Nephron (organoid): ENCODE data around the gene SLC7A4.

ENCODE experiments used
- H3K27ac Mint-ChIP-seq, 3 experiments: 2 replicates each; pipeline ENCODE4 v1.8.0; 2020; ENCODE audit warnings: mixed read lengths in 3 of 3, mild to moderate bottlenecking in 2 of 3, moderate library complexity in 1 of 3
- H3K27me3 Mint-ChIP-seq: 2 replicates; pipeline ENCODE4 v1.8.0; 2021; ENCODE audit warnings: low read depth, mild to moderate bottlenecking, moderate library complexity, mixed read lengths
- H3K36me3 Mint-ChIP-seq: 2 replicates; pipeline ENCODE4 v1.8.0; 2020; ENCODE audit warnings: low read depth, mixed read lengths
- H3K4me1 Mint-ChIP-seq: 2 replicates; pipeline ENCODE4 v1.8.0; 2020; ENCODE audit warnings: mixed read lengths
- H3K4me3 Mint-ChIP-seq, 3 experiments: 2 replicates each; pipeline ENCODE4 v1.8.0; 2020; ENCODE audit warnings: mild to moderate bottlenecking in 3 of 3, mixed read lengths in 3 of 3, moderate library complexity in 2 of 3
- H3K9me3 Mint-ChIP-seq: 2 replicates; pipeline ENCODE4 v1.8.0; 2020; ENCODE audit warnings: mixed read lengths
- CTCF ChIP-seq, 3 experiments: fragments of 200-600 bp; sonication (generic); IDR thresholded peaks; one replicate each; pipeline ENCODE4 v1.5.0; 2021; ENCODE audit warnings: antibody characterized with exemption in 3 of 3; ENCODE audit not compliant: unreplicated experiment in 3 of 3

The SLC7A4 gene

GRCh38 chr22:20996598-20997535 is 35.5 kb downstream of the SLC7A4 start:
- Mint-ChIP-seq H3K36me3 (peaks cover 9% of the 10 kb centered on the region), H3K4me3 (peak overlapping the region in 1 of 3 experiments; percentile 25), H3K27me3 (no peaks in the 10 kb centered on the region), H3K4me1 (peaks cover 9% of the 10 kb centered on the region), H3K9me3 (no peaks in the 10 kb centered on the region), H3K27ac (no peak overlapping the region)
- TF ChIP-seq CTCF (IDR thresholded peaks at IDR 0.05; ENCODE audit: unreplicated experiment in 3 of 3), result no peak

GRCh38 chr22:20996031-20996410 is 36.3 kb downstream of the SLC7A4 start:
- no peak overlapping the region for H3K27ac Mint-ChIP-seq
- H3K27me3 Mint-ChIP-seq, result no peaks in the 10 kb centered on the region
- H3K4me1 Mint-ChIP-seq, result peaks cover 1% of the 10 kb centered on the region
- peak overlapping the region in 1 of 3 experiments; percentile 25 for H3K4me3 Mint-ChIP-seq
- H3K36me3 Mint-ChIP-seq, result peaks cover 9% of the 10 kb centered on the region
- no peaks in the 10 kb centered on the region for H3K9me3 Mint-ChIP-seq
- TF ChIP-seq CTCF (IDR thresholded peaks at IDR 0.05; ENCODE audit: unreplicated experiment in 3 of 3), result no peak

- no peak overlapping the region for H3K27ac Mint-ChIP-seq
- H3K4me3 Mint-ChIP-seq, result no peak overlapping the region
- H3K4me1 Mint-ChIP-seq, result no peaks in the 10 kb centered on the region
- H3K27me3 Mint-ChIP-seq, result no peaks in the 10 kb centered on the region
- H3K9me3 Mint-ChIP-seq, result no peaks in the 10 kb centered on the region
- no peak for TF ChIP-seq CTCF (IDR thresholded peaks at IDR 0.05; ENCODE audit: unreplicated experiment in 3 of 3)
- peaks cover 9% of the 10 kb centered on the region for H3K36me3 Mint-ChIP-seq
Measured at GRCh38 chr22:20995329-20996030, 36.9 kb downstream of the SLC7A4 start.

- no peak overlapping the region for H3K27ac Mint-ChIP-seq
- H3K9me3 Mint-ChIP-seq, result no peaks in the 10 kb centered on the region
- no peaks in the 10 kb centered on the region for H3K27me3 Mint-ChIP-seq
- H3K4me3 Mint-ChIP-seq, result no peak overlapping the region
- TF ChIP-seq CTCF (IDR thresholded peaks at IDR 0.05; ENCODE audit: unreplicated experiment in 3 of 3), result no peak
- no peaks in the 10 kb centered on the region for H3K4me1 Mint-ChIP-seq
- peaks cover 9% of the 10 kb centered on the region for H3K36me3 Mint-ChIP-seq
Measured at GRCh38 chr22:20994902-20995241, 37.5 kb downstream of the SLC7A4 start.

- no peaks in the 10 kb centered on the region for H3K4me1 Mint-ChIP-seq
- no peak overlapping the region for H3K4me3 Mint-ChIP-seq
- no peaks in the 10 kb centered on the region for H3K27me3 Mint-ChIP-seq
- no peak for TF ChIP-seq CTCF (IDR thresholded peaks at IDR 0.05; ENCODE audit: unreplicated experiment in 3 of 3)
- no peak overlapping the region for H3K27ac Mint-ChIP-seq
- no peaks in the 10 kb centered on the region for H3K9me3 Mint-ChIP-seq
- peaks cover 9% of the 10 kb centered on the region for H3K36me3 Mint-ChIP-seq
Measured at GRCh38 chr22:20994128-20994901, 38.0 kb downstream of the SLC7A4 start.
